PFSK-1 (cell line): ENCODE measurements around the gene DEF6.

Source experiments
- FOXP2 ChIP-seq: optimal IDR thresholded peaks from 2 replicates; pipeline ENCODE3; 2011; ENCODE audit warnings: borderline replicate concordance, control low read depth, inconsistent platforms; ENCODE audit not compliant: insufficient read depth; ENCODE audit errors: extremely low read length, extremely low read depth
- POLR2AphosphoS5 ChIP-seq: IDR thresholded peaks from 2 replicates; pipeline ENCODE4 v1.6.1; 2012; ENCODE audit warnings: low read depth, mild to moderate bottlenecking, control low read depth, low read length, moderate library complexity
- SIN3A ChIP-seq: IDR thresholded peaks from 2 replicates; pipeline ENCODE4 v1.6.1; 2012; ENCODE audit warnings: mild to moderate bottlenecking, low read length, moderate library complexity, borderline replicate concordance; ENCODE audit not compliant: insufficient read depth
- TAF1 ChIP-seq: IDR thresholded peaks from 2 replicates; pipeline ENCODE4 v1.6.1; 2012; ENCODE audit warnings: low read length, control low read depth, borderline replicate concordance; ENCODE audit not compliant: insufficient read depth
- TF ChIP-seq, protein P1 (sequence below), 2 experiments: IDR thresholded peaks; 2 replicates each; pipeline versions ENCODE4 v1.6.1 to v1.8.0; 2011 to 2012; ENCODE audit warnings: low read depth in 2 of 2, low read length in 2 of 2, control low read depth in 1 of 2, inconsistent platforms in 1 of 2, mild to moderate bottlenecking in 1 of 2, moderate library complexity in 1 of 2; ENCODE audit not compliant: insufficient read depth in 1 of 2

DNA sequence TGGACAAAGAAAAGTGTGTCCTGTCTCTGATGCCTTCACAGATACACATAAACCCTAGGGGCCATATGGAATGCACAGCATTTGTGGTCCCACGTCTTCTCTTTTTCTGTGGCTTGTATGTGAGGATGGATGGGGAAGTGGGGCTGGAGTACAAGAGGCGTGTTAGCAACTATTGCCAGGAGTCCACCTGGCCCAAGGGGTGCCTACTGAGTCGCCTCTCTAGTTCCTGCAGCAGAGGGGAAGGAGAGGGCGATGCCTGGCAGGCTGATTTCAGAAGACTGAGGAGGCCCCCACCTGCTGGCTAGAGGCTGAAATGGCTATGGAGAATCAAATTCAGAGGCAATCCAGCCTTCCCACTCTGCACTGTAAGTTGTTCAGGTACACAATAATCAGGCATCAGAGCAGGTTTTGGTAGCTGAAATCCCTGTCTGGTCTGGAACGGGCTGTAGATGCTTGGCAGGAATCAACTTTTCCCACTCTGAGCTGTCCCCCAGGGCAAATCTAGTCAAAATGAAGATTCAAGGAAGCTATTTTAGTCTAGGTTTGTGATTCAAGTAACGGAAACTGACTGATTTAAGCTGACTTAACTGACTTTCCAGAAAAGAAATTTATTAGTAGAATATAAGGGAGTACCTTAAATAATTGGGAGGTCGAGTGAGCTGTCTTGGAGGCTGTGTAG lies 29.9 kb downstream of the DEF6 start:
- TF ChIP-seq, protein P1, sequence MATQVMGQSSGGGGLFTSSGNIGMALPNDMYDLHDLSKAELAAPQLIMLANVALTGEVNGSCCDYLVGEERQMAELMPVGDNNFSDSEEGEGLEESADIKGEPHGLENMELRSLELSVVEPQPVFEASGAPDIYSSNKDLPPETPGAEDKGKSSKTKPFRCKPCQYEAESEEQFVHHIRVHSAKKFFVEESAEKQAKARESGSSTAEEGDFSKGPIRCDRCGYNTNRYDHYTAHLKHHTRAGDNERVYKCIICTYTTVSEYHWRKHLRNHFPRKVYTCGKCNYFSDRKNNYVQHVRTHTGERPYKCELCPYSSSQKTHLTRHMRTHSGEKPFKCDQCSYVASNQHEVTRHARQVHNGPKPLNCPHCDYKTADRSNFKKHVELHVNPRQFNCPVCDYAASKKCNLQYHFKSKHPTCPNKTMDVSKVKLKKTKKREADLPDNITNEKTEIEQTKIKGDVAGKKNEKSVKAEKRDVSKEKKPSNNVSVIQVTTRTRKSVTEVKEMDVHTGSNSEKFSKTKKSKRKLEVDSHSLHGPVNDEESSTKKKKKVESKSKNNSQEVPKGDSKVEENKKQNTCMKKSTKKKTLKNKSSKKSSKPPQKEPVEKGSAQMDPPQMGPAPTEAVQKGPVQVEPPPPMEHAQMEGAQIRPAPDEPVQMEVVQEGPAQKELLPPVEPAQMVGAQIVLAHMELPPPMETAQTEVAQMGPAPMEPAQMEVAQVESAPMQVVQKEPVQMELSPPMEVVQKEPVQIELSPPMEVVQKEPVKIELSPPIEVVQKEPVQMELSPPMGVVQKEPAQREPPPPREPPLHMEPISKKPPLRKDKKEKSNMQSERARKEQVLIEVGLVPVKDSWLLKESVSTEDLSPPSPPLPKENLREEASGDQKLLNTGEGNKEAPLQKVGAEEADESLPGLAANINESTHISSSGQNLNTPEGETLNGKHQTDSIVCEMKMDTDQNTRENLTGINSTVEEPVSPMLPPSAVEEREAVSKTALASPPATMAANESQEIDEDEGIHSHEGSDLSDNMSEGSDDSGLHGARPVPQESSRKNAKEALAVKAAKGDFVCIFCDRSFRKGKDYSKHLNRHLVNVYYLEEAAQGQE (IDR thresholded peaks at IDR 0.05; ENCODE audit: insufficient read depth in 1 of 2, low read depth in 2 of 2, low read length in 2 of 2), result no peak
- TF ChIP-seq POLR2AphosphoS5, result no peak
- TF ChIP-seq TAF1, result no peak
- no peak for TF ChIP-seq SIN3A
- TF ChIP-seq FOXP2, result no peak
